Measurements from ENCODE around the gene LHX5. TPM values are rescaled to one million over a fixed set of nuclear protein-coding genes. Genes with fewer than 3 reads are reported as not detected.

The LHX5 gene
- polyA plus RNA-seq, 1 donor = not detected

Other genes with a start within 250 kb of the LHX5 start
- 19.4 TPM for gene SLC8B1, start 136.8 kb downstream of the LHX5 start, polyA plus RNA-seq (ENCODE audit: insufficient read length)
- gene PLBD2, start 113.3 kb downstream of the LHX5 start, polyA plus RNA-seq (ENCODE audit: insufficient read length) = 15.5 TPM
- gene SDS, start 68.0 kb downstream of the LHX5 start, polyA plus RNA-seq (ENCODE audit: insufficient read length) = 0.75 TPM
- gene SDSL, start 49.5 kb downstream of the LHX5 start, polyA plus RNA-seq (ENCODE audit: insufficient read length) = 2.3 TPM

Data from hindlimb muscle (tissue), 1 donor.